GM13976 (cell line): ENCODE data around the gene TBL1XR1.

ENCODE experiments used
- DNase-seq: peaks from one replicate; pipeline ENCODE4 v3.0.0; 2012; ENCODE audit warnings: low spot score
- CTCF ChIP-seq: IDR thresholded peaks from 2 replicates; pipeline ENCODE4 v1.5.1; 2012; ENCODE audit warnings: borderline replicate concordance, mild to moderate bottlenecking; ENCODE audit not compliant: insufficient read depth; ENCODE audit errors: extremely low read depth, missing control alignments, control extremely low read depth
- in situ Hi-C: fragments of 300-500 bp; cut with MboI; formaldehyde crosslinking; loops from one replicate; pipeline ENCODE4 v1.12.0; 2022; ENCODE audit warnings: low sequenced_read_pairs, mixed read lengths, inconsistent platforms; ENCODE audit not compliant: unreplicated experiment

The TBL1XR1 gene

GRCh38 chr3:177111541-177111949 is 85.7 kb downstream of the TBL1XR1 start:
- TF ChIP-seq CTCF = no peak
- DNase-seq = no peak
- in situ Hi-C loops = no loop called here

GRCh38 chr3:177110895-177111294 is 86.4 kb downstream of the TBL1XR1 start:
- in situ Hi-C loops = no loop called here
- DNase-seq = no peak
- no peak for TF ChIP-seq CTCF

DNA sequence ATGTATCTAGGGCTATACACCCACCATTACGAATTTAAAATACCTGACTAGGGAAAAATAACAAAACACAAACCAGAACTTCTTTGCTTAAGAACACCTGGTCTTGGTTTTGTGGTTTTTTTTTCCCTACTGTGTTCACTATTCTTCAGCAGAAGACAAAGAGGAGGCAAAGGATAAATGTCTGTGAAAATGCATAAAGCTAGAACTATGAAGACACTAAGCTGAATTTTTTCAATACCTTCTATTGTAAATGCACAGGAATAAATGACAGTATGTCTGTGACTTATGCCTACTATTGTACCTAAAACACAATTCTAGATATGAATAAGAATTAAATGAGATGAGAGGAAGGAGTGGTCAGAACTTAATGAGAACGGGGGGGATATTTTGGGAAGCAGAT is 86.9 kb downstream of the TBL1XR1 start:
- DNase-seq = no peak
- no peak for TF ChIP-seq CTCF
- in situ Hi-C loops = no loop called here

GRCh38 chr3:177109688-177110330 is 87.5 kb downstream of the TBL1XR1 start:
- in situ Hi-C loops = no loop called here
- no peak for TF ChIP-seq CTCF
- DNase-seq = no peak

DNA sequence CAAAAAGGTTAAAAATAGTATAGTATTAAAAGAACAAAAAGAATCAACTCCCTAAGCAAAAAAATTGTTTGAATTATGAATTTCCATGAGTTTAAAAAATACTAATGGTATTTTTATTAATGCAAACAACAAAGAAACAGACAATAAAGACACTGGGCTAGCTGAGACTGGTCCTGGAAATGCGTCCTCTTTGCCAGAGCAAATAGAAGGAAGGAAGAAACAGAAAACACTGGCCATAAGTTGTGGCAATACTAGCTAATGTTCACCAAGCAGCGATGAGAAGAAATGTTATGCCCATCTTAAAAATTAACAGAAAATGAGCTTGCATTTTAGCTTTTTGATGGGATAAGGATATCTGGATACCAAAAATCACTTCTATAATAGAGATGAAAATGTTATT is 88.6 kb downstream of the TBL1XR1 start:
- no peak for DNase-seq
- no peak for TF ChIP-seq CTCF
- in situ Hi-C loops = no loop called here

DNA sequence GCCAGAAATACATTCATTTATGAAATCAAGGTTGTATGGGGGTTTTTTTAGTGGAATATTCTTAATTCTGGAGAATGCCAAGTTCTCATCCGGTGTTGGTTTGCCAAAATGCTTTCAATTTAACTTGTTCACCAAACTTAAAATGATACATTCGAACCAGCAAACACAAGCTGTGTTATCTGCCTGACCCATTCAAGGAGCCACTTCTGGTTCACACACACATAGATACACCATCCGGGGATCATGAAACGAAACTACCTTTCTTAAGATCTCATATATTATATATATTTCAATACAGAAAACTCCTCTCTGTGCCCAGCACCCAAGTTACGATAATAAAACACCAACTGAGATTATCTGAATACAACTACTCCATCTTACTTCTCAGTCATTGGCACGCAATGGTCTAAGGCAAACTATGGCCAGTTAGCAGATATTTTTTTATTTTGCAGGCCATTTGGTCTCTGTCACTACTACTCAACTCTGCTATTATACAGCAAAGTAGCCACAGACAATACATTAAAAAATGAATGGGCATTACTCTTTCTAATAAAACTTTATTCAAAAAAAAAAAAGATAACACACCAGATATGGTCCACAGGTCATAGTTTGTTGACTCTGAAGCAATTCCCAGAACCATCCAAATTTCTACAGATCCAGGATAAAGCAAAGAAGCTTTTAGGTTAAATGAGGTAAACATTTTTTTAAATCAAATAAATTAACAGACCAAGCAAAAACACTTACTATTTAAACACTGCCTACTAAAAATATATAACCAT is 89.6 kb downstream of the TBL1XR1 start:
- TF ChIP-seq CTCF = no peak
- in situ Hi-C loops = no loop called here
- no peak for DNase-seq
